ENCODE measurements around the gene GADD45G. TPM values are rescaled to one million over a fixed set of nuclear protein-coding genes. Genes with fewer than 3 reads are reported as not detected.

Gene GADD45G
- total RNA-seq, 2 experiments from 2014 or later = 40.0 to 40.4 TPM

DNA sequence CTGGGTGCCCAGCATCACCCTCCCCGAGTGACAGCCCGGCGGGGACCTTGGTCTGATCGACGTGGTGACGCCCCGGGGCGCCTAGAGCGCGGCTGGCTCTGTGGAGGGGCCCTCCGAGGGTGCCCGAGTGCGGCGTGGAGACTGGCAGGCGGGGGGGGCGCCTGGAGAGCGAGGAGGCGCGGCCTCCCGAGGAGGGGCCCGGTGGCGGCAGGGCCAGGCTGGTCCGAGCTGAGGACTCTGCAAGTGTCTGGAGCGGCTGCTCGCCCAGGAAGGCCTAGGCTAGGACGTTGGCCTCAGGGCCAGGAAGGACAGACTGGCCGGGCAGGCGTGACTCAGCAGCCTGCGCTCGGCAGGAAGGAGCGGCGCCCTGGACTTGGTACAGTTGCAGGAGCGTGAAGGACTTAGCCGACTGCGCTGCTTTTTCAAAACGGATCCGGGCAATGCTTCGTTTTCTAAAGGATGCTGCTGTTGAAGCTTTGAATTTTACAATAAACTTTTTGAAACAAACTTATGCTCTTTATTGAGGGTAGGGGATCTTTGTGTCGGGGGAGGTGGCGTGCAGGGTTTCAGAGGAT lies 1.3 kb downstream of the GADD45G start:
- ChIA-PET POLR2A (interaction anchor here (0.8 to 3.7 kb wide), 7 partner anchors 51 to 318 kb away, joined by 3 to 30 read pairs (median 9); no protein-coding TSS in a partner anchor), CTCF (interaction anchor here (1.3 to 11.9 kb wide), 2 partner anchors 8 to 495 kb away, joined by 3 to 235 read pairs; no protein-coding TSS in a partner anchor)
- no peaks in the 10 kb centered on the region for H3K9me3 Mint-ChIP-seq
- DNase-seq = peak; percentile 57
- peak overlapping the region; percentile 89 for H3K4me3 Mint-ChIP-seq
- H3K36me3 Mint-ChIP-seq (ENCODE audit: low read depth) = peaks cover 27% of the 10 kb centered on the region
- peaks cover 31% of the 10 kb centered on the region for H3K4me1 Mint-ChIP-seq
- peaks cover 14% of the 10 kb centered on the region for H3K27me3 Mint-ChIP-seq
- H3K27ac Mint-ChIP-seq = peak overlapping the region; percentile 82

DNA sequence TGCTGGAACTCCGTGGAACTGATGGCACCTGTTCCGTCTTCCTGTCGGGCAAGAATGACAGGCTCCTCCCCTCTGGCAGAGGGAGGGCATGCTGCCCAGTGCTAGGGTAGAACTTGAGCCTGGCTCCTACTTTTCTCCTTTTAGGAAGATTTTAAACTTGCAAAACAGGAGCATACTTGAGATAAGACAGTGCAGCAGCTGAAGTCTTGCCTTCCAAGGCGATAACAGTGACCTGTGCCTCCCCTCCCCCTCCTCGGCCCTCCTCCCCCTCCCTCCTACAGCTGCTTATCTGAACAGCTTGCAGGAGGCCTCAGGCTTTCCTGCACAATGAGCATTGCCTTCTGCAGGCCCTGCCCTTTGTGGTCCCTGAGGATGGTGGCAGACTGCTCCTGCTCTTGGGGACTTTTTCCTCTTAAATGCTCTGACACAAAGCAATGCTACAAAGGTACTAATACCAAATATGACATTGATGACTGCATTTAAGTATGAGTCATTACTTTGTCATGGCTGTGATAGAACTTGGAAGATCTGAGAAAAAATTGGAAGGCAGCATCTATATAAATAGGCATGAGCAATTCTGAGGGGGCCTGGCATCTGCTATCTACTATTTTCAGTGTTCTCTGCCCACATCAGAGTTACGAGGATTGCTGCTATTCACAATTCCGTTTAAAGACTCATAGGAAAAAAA lies 2.0 kb downstream of the GADD45G start:
- peaks cover 27% of the 10 kb centered on the region for H3K36me3 Mint-ChIP-seq (ENCODE audit: low read depth)
- ChIA-PET POLR2A (interaction anchor here (0.8 to 3.7 kb wide), 6 partner anchors 50 to 137 kb away, joined by 3 to 30 read pairs (median 12); no protein-coding TSS in a partner anchor), CTCF (interaction anchor here (0.8 to 11.9 kb wide), 3 partner anchors 9 to 495 kb away, joined by 3 to 235 read pairs (median 3); no protein-coding TSS in a partner anchor)
- H3K4me1 Mint-ChIP-seq = peaks cover 31% of the 10 kb centered on the region
- no peaks in the 10 kb centered on the region for H3K9me3 Mint-ChIP-seq
- H3K27me3 Mint-ChIP-seq = peaks cover 14% of the 10 kb centered on the region
- peak overlapping the region; percentile 82 for H3K27ac Mint-ChIP-seq
- peak overlapping the region; percentile 89 for H3K4me3 Mint-ChIP-seq
- DNase-seq = peak; percentile 39

DNA sequence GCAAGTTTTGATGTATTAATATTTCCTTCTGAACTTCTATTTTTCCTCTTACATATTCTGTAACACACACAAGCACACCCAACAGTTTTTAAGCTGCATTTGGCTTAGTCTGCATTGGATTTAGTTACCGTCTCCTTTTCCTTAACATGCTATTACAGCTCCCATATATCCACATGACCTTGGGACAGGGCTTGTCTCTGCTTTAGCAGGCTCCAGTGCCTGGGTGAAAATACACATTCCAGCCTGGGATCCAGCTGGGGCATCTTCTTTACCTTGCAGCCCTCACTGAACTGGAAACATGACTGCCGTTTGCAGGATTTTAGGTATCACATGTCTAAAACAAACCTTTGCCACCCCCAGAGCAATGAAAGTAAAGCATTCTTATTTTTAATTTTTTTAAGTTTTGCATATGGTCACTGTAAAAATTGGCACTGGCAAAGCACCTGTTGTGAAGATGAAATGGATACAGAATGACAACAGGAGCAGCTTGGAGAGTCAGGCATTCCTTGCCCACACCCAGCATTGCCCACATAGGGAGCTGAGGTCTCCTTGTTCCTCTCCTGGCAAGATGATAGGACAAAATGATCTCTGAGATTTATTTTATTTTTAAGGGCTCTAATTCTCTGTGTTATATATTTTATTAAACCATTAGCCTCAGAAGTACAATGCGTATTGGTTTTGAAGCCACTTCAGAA lies 4.0 kb downstream of the GADD45G start:
- Mint-ChIP-seq H3K36me3 (ENCODE audit: low read depth) (peaks cover 27% of the 10 kb centered on the region), H3K4me3 (no peak overlapping the region), H3K9me3 (no peaks in the 10 kb centered on the region), H3K4me1 (peaks cover 28% of the 10 kb centered on the region), H3K27ac (no peak overlapping the region), H3K27me3 (peaks cover 20% of the 10 kb centered on the region)
- no peak for DNase-seq
- POLR2A ChIA-PET = no interaction called here
- CTCF ChIA-PET = interaction anchor here (0.7 to 1.7 kb wide), 2 partner anchors 7 to 14 kb away, joined by 3 to 4 read pairs; no protein-coding TSS in a partner anchor

DNA sequence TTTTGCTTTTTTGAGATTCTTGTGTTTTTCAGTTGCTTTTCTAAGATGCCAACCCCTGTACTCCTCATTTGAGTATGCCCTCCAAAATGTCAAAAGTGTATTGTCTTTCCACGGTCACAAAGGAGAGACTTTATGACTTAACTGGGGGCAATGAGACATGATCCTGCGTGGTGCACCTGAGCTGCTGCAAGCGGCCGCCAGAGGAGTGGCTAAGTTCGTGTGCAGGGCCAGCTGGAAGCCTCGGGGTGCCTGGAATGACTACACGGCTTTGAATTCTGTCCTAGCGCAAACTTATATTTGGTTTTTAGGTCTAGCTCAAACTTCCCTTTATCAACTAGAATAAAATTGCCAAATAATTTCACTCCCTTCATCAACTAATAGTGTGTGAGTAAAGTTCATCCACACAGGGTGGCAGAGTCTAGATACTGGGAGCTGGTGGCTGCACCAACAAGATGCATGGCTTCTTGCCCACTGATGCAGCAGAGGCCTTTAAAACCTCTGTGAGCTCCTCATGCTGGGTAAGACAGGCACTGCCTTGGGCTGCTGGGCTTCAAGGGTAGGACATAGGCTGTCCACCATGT lies 4.7 kb downstream of the GADD45G start:
- DNase-seq = no peak
- no peaks in the 10 kb centered on the region for H3K9me3 Mint-ChIP-seq
- H3K27ac Mint-ChIP-seq = no peak overlapping the region
- H3K4me3 Mint-ChIP-seq = no peak overlapping the region
- H3K27me3 Mint-ChIP-seq = peaks cover 20% of the 10 kb centered on the region
- POLR2A ChIA-PET = interaction anchor here (1.1 to 1.2 kb wide), 2 partner anchors 11 to 106 kb away, joined by 3 to 4 read pairs; no protein-coding TSS in a partner anchor
- H3K36me3 Mint-ChIP-seq (ENCODE audit: low read depth) = peaks cover 27% of the 10 kb centered on the region
- peaks cover 32% of the 10 kb centered on the region for H3K4me1 Mint-ChIP-seq
- CTCF ChIA-PET = interaction anchor here (0.7 to 1.7 kb wide), 2 partner anchors 8 to 13 kb away, joined by 3 to 4 read pairs; no protein-coding TSS in a partner anchor

DNA sequence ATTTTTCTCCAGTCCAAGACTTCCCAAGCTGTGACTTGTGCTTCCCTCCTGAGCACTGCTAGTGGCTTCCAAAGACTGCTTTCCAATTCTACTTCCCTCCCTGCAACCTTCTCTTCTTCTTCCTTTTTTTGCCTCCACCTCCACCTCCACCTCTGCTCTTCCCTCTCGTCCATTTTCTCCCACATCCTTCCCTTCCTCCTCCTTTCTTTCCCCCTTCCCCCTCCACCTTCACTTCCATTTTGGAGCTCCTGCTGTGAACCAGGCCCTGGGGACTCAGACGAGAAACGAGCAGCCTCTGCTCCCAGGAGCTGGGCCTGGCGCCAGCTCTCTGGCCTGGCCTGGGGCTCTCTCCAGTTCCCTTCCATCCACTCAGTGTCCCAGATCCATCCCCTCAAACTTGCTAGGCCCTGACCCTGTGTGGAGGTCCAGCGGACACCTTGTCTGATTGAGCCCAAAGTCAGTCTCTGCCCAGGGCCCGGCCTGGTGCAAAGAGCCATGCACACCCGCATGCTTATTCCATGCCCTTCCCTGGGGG lies 5.6 kb downstream of the GADD45G start:
- H3K27me3 Mint-ChIP-seq = peaks cover 20% of the 10 kb centered on the region
- ChIA-PET POLR2A (interaction anchor here (1.1 to 1.2 kb wide), 2 partner anchors 10 to 105 kb away, joined by 3 to 4 read pairs; no protein-coding TSS in a partner anchor), CTCF (interaction anchor here (1.0 to 1.7 kb wide), 3 partner anchors 12 to 332 kb away, joined by 4 to 5 read pairs (median 5); no protein-coding TSS in a partner anchor)
- H3K27ac Mint-ChIP-seq = no peak overlapping the region
- no peak for DNase-seq
- peaks cover 32% of the 10 kb centered on the region for H3K4me1 Mint-ChIP-seq
- H3K36me3 Mint-ChIP-seq (ENCODE audit: low read depth) = peaks cover 21% of the 10 kb centered on the region
- H3K9me3 Mint-ChIP-seq = no peaks in the 10 kb centered on the region
- no peak overlapping the region for H3K4me3 Mint-ChIP-seq

DNA sequence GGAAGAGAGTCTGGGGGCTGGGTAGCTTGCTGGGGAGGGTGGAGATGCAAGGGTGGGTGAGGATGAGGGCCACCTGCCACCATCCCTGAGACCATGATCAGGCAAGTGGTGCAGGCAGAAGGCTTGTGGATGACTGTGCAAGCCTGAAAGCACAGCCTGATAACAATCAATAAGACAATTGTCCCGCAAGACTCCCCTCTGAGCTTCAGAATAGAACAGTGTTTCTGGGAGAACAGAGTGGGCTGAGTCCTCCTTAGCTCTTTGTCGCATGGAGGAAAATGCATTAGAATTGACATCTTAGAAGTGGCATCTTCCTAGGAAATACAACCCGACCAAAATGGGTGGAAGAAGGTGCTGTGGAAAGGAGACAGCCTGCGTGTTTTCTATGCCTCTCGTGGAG lies 6.6 kb downstream of the GADD45G start:
- POLR2A ChIA-PET = no interaction called here
- no peak for DNase-seq
- Mint-ChIP-seq H3K36me3 (ENCODE audit: low read depth) (peaks cover 14% of the 10 kb centered on the region), H3K9me3 (no peaks in the 10 kb centered on the region), H3K4me3 (no peak overlapping the region), H3K27me3 (peaks cover 18% of the 10 kb centered on the region), H3K4me1 (peaks cover 27% of the 10 kb centered on the region), H3K27ac (no peak overlapping the region)
- CTCF ChIA-PET = interaction anchor here (1.5 kb wide), 1 partner anchor 13 kb away, joined by 5 read pairs; no protein-coding TSS in a partner anchor

DNA sequence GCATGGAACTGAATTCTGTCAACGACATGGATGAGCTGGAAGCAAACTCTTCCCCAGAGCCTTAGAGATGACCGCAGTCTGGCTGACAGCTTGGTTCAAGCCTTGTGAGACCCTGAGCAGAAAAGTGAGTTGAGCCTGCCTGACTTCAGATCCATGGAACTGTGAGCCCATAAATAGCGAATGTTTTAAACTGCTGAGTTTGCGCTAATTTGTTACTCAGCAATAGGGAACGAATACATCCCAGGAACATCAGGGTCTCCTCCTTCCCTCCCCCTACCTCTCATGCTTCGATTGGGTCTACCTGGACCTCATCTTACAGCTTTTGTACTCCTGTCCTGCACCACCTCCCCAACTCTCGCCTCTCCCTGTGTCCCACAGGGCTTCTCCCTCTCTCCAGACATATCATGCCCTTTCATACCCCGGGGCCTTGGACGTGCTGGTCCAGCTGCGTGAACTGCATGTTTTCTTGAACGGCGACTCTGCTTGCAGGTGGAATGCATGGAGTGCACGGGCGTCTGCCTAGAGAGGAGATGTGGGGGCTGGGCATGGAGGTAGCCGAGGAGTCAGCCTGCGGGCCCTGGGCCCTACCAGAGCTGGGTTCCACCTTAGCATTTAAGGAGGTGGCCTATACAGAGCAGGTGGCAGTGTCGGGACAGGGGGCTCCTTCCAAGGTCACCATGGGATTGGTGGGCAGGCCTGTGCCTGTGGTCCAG lies 7.9 kb downstream of the GADD45G start:
- no peak overlapping the region for H3K4me3 Mint-ChIP-seq
- POLR2A ChIA-PET = interaction anchor here (1.1 to 1.8 kb wide), 4 partner anchors 8 to 131 kb away, joined by 3 to 8 read pairs (median 4); partner anchors contain the start of gene GADD45G
- no peak overlapping the region for H3K27ac Mint-ChIP-seq
- H3K36me3 Mint-ChIP-seq (ENCODE audit: low read depth) = peaks cover under 1% of the 10 kb centered on the region
- no peaks in the 10 kb centered on the region for H3K9me3 Mint-ChIP-seq
- DNase-seq = no peak
- CTCF ChIA-PET = interaction anchor here (1.3 kb wide), 1 partner anchor 15 kb away, joined by 5 read pairs; no protein-coding TSS in a partner anchor
- peaks cover 15% of the 10 kb centered on the region for H3K4me1 Mint-ChIP-seq
- H3K27me3 Mint-ChIP-seq = peaks cover 14% of the 10 kb centered on the region

DNA sequence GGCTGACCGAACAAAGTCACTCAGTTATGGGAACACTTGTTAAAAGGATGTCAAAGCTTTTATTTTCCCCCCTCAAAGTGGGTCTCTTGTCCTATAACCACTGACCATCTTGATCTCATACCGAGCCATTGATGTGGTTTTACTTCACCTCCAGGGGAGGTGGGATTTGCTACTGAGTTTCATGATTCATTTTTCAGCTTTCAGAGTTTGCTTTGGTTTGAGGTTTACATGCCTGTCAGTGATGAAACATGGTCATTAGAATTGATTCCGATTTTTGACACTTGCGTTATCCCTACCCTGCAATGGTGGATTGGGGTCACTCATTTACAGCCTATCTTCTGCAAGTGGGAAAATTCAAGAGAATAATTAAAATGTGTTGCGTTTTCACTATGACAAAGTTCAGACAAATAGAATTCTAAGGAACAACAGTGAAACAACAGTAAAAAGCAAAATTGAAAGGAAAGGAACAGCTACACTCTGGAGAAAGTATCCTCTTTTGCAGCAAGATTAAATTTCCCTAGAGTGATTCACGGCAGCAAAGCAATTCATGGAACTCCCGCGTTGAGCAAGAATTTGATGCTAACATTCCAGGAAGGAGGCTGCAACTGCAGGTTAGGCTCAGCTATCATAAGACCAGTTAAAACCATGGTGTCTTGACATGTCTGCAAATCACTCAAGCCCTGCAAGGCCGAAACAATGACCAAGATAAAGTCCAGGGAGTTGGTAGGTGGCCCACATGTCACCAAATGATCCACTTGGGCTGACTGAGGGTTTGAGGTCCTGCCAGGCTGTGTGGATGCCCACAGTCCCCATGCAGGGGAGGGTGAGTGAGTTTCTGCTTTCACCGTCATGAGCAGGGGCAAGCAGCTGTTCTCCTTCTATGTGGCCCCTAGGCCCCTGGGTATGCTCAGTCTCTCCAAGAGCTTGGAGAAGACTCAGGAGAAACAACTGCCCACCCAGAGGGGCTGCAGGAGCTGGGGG lies 9.4 kb downstream of the GADD45G start:
- Mint-ChIP-seq H3K9me3 (no peaks in the 10 kb centered on the region), H3K36me3 (ENCODE audit: low read depth) (no peaks in the 10 kb centered on the region), H3K27me3 (peaks cover 16% of the 10 kb centered on the region), H3K4me1 (peaks cover 19% of the 10 kb centered on the region), H3K4me3 (no peak overlapping the region), H3K27ac (no peak overlapping the region)
- ChIA-PET POLR2A (interaction anchor here (0.8 to 1.8 kb wide), 5 partner anchors 9 to 87 kb away, joined by 3 to 8 read pairs (median 5); partner anchors contain the start of gene GADD45G), CTCF (interaction anchor here (1.4 to 2.4 kb wide), 2 partner anchors 11 to 485 kb away, joined by 3 to 9 read pairs; no protein-coding TSS in a partner anchor)
- no peak for DNase-seq

DNA sequence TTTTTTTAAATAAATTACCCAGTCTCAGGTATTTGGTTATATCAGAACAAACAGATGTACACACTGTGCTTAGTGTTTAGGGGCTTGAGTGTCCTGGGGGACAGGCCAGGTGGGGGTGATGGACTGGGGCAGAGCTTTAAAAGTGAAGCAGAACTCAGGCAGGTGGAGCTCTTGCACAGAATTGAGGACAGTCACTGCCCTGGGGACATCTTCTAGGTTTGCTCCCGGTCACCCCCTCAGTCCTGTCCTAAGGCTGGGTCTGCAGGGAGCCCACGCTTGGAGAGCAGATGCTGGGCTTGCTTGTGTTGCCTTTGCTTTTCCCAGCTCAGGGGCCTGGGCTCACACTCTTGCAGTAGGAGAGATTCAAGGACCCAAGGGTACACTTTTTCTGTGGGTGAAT lies 10.8 kb downstream of the GADD45G start:
- Mint-ChIP-seq H3K36me3 (ENCODE audit: low read depth) (no peaks in the 10 kb centered on the region), H3K9me3 (no peaks in the 10 kb centered on the region), H3K4me1 (peaks cover 19% of the 10 kb centered on the region), H3K27ac (peak overlapping the region; percentile 2), H3K4me3 (no peak overlapping the region), H3K27me3 (peaks cover 10% of the 10 kb centered on the region)
- ChIA-PET CTCF (interaction anchor here (1.4 to 2.4 kb wide), 2 partner anchors 13 to 484 kb away, joined by 3 to 9 read pairs; no protein-coding TSS in a partner anchor), POLR2A (interaction anchor here (1.3 kb wide), 1 partner anchor 11 kb away, joined by 5 read pairs; the partner anchor contains the start of gene GADD45G)
- no peak for DNase-seq

DNA sequence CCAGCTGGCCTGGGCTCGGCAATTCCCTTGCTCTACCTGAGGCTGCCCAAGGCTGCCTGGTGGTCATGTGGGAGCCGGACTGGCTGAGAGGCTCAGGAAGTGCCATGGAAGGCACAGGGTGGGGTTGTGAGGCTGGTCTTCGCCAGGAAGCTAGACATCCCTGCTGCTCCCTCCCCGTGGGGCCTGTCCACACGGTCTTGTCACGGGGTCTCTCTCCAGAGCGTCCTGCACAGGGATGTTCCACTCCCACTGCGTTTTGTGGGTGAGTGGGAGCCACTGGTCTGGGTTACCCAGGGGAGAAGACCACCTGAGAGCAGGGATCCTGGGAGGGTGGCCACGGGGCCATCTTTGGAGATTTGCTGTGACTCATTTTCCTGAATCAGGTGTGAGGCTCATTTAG lies 11.6 kb downstream of the GADD45G start:
- ChIA-PET POLR2A (no interaction called here), CTCF (interaction anchor here (1.0 kb wide), 1 partner anchor 15 kb away, joined by 3 read pairs; no protein-coding TSS in a partner anchor)
- Mint-ChIP-seq H3K9me3 (no peaks in the 10 kb centered on the region), H3K36me3 (ENCODE audit: low read depth) (no peaks in the 10 kb centered on the region), H3K27me3 (peaks cover 8% of the 10 kb centered on the region), H3K27ac (no peak overlapping the region), H3K4me3 (no peak overlapping the region), H3K4me1 (peaks cover 19% of the 10 kb centered on the region)
- DNase-seq = no peak

DNA sequence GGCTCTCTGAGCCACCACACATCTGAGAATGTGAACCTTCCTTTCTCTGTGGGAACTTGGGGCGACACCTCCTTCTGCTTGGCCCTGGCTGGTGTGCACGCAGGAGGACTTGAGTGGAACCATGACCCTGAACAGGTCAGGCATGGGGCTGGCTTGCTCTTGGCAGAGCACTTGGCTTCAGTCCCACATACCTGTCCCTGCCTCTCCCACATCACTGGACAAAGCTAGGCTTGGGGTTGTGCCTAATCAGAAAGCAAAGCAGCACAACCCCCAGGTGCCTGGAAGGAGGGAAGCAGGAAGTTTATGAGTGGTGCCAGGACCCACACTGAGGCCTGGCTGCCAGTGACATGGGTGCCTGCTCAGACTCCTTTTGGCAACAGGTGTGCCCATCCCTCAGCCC lies 13.2 kb downstream of the GADD45G start:
- Mint-ChIP-seq H3K27me3 (peaks cover 4% of the 10 kb centered on the region), H3K4me1 (peaks cover 19% of the 10 kb centered on the region), H3K27ac (no peak overlapping the region), H3K36me3 (ENCODE audit: low read depth) (no peaks in the 10 kb centered on the region), H3K9me3 (no peaks in the 10 kb centered on the region), H3K4me3 (no peak overlapping the region)
- ChIA-PET POLR2A (no interaction called here), CTCF (no interaction called here)
- no peak for DNase-seq
